HG03066 (cell line): Measurements from ENCODE around the gene NIP7.

ENCODE experiments used
- ATAC-seq: cut with Tn5 transposase; IDR thresholded peaks from one replicate; pipeline ENCODE4 v1.9.1; 2021; ENCODE audit warnings: low read depth; ENCODE audit not compliant: unreplicated experiment

The NIP7 gene

DNA sequence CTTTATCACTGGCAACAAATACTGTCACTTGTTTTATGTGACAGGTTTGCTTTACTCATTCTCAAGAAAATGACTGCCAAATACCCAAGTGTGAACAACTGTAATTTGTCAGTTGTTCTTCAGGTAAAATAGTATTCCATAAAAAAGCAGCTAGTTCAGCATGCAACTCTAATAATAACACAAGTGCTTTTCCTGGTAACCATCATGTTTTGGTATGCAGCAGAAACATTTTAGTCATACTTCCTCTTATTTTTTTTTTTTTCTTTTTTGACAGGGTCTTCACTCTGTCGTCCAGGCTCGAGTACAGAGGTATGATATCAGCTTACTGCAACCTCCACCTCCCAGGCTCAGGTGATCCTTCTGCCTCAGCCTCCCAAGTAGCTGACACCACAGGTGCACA is 41.7 kb downstream of the NIP7 start:
- no peak for ATAC-seq

DNA sequence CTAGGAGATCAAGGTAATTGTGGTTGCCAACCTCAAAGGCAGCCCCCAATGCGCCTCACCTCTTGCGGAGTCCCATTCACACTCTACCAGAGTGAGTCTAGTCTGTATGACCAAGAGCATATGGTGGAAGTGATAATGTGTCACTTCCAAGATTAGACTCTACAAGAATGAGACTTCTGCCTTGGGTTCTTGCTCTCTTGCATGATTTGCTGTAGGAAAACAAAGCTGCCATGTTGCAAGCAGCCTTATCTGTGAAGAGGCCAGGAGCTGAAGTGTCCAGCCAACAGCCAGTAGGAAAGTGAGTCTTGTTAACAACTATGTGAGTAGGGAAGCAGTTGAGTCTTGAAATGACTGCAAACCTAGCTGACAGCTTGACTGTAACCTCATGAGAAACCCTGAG is 42.8 kb downstream of the NIP7 start:
- no peak for ATAC-seq

DNA sequence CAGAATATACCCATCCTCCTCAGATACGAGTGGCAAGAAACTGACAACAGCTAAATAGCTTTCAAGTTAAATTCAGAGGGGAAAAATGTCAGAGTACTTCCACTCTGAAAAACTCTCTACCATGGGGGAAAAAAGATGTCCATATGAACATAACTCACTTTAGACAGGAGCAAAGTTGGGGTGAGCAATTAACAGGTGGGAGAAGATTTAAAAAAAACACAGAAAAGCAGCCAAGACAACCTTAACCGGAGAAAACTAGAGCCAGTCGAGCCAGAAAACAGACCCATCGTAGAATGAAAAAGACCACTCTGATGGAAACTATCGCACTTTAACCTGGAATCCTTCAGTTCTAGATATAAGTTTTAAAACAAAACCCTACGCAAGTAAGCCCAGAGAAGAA is 45.4 kb downstream of the NIP7 start:
- ATAC-seq: no peak

DNA sequence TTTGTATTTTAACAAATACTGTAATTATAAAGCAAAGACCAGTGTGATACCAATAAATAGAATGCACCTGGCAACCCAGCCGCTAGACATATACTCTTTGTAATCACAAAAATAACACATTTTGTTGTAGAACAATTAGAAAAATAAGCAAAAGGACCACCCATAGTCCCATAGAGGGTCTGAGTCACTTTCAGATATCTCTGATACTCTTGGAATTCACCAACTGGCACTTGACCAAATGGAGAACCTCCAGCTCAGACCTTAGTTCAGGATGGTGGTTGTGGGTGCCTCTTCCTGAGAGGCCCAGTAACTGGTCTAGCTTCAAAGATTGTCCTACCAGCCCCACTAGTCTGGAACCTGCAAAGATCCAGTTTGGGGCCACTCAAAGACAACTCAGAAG is 47.0 kb downstream of the NIP7 start:
- ATAC-seq: no peak
